Measurements from ENCODE around the gene HSD17B13. TPM values are rescaled to one million over a fixed set of nuclear protein-coding genes. Genes with fewer than 3 reads are reported as not detected.
"Not testable (repeated sequence)": the region's sequence is repeated elsewhere in the genome, so short reads cannot be mapped to it uniquely, and the experiment has no call there.

Gene HSD17B13
- polyA plus RNA-seq, 1 of the 3 experiments (the other 2 are of a cell fraction): 0.13 TPM

DNA sequence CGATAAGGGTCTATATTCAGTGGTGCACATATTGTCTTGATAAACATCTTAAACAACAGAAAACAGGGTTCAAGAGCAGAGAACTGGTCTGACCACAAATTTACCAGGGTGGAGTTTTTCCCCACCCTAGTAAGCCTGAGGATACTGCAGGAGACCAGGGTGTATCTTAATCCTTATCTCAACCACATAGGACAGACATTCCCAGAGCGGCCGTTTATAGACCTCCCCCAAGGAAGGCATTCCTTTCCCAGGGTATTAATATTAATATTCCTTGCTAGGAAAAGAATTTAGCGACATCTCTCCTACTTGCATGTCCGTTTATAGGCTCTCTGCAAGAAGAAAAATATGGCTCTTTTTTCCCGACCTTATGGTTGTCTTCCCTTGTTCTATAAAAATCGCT is 28.8 kb downstream of the HSD17B13 start:
- H3K9ac ChIP-seq; CTCF ChIA-PET; H3K27me3 ChIP-seq (ENCODE audit: insufficient read depth); H3K9me3 ChIP-seq; H3K4me2 ChIP-seq; H2AFZ ChIP-seq (ENCODE audit: low read depth); POLR2A ChIA-PET; H3K4me3 ChIP-seq (ENCODE audit: low read depth in 2 of 2, low read length in 1 of 2); H4K20me1 ChIP-seq (ENCODE audit: insufficient read depth); H3K27ac ChIP-seq (ENCODE audit: low read depth in 2 of 2, low read length in 1 of 2); H3K36me3 ChIP-seq (replicated peaks in 1 of 2; ENCODE audit: control insufficient read depth in 1 of 2, insufficient read depth in 2 of 2, low read length in 1 of 2); H3K9me2 ChIP-seq; DNase-seq; H3K4me1 ChIP-seq (ENCODE audit: control insufficient read depth in 1 of 2, insufficient read depth in 2 of 2, low read depth in 1 of 2, low read length in 1 of 2); H3K79me2 ChIP-seq (ENCODE audit: insufficient read depth); H3F3A ChIP-seq (replicated peaks; ENCODE audit: insufficient read depth): not testable (repeated sequence)
- WGBS (ENCODE audit: low lambda C conversion rate): 71% methylated on average over 7 of the region's 7 CpGs

DNA sequence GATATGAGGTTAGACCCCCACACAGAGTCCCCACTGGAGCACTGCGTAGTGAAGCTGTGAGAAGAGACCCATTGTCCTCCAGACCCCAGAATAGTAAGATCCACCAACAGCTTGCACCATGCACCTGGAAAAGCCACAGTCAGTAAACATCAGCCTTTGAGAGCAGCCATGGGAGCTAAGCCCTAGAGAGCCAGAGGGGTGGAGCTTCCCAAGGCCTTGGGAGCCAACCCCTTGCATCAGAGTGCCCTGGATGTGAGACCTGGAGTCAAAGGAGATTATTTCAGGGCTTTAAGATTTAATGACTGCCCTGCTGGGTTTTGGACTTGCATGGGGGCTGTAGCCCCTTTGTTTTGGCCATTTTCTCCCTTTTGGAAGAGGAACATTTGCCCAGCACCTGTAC is 35.7 kb downstream of the HSD17B13 start:
- Histone ChIP-seq H2AFZ (ENCODE audit: low read depth) (no peak overlapping the region), H3K9me3 (no peaks in the 10 kb centered on the region), H3K27me3 (ENCODE audit: insufficient read depth) (no peaks in the 10 kb centered on the region), H3K9ac (no peak overlapping the region), H3K4me3 (ENCODE audit: low read depth in 2 of 2, low read length in 1 of 2) (no peak overlapping the region), H3K4me2 (no peak overlapping the region), H4K20me1 (ENCODE audit: insufficient read depth) (no peaks in the 10 kb centered on the region), H3K79me2 (ENCODE audit: insufficient read depth) (no peaks in the 10 kb centered on the region), H3F3A (replicated peaks; ENCODE audit: insufficient read depth) (no peaks in the 10 kb centered on the region), H3K27ac (ENCODE audit: low read depth in 2 of 2, low read length in 1 of 2) (no peak overlapping the region), H3K36me3 (replicated peaks in 1 of 2; ENCODE audit: control insufficient read depth in 1 of 2, insufficient read depth in 2 of 2, low read length in 1 of 2) (no peaks in the 10 kb centered on the region), H3K4me1 (ENCODE audit: control insufficient read depth in 1 of 2, insufficient read depth in 2 of 2, low read depth in 1 of 2, low read length in 1 of 2) (no peaks in the 10 kb centered on the region), H3K9me2 (no peaks in the 10 kb centered on the region)
- DNase-seq: no peak
- ChIA-PET CTCF (interaction anchor here (1.3 kb wide), 1 partner anchor 9 kb away, joined by 3 read pairs; no protein-coding TSS in a partner anchor), POLR2A (no interaction called here)
- no peak for TF ChIP-seq TCF12 (IDR thresholded peaks at IDR 0.05)
- TF ChIP-seq, protein P1, sequence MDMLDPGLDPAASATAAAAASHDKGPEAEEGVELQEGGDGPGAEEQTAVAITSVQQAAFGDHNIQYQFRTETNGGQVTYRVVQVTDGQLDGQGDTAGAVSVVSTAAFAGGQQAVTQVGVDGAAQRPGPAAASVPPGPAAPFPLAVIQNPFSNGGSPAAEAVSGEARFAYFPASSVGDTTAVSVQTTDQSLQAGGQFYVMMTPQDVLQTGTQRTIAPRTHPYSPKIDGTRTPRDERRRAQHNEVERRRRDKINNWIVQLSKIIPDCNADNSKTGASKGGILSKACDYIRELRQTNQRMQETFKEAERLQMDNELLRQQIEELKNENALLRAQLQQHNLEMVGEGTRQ (IDR thresholded peaks at IDR 0.05; ENCODE audit: borderline replicate concordance, low read depth, low read length): no peak
- TF ChIP-seq FOXJ3 (CRISPR knock-in tag; IDR thresholded peaks at IDR 0.05): no peak
- TF ChIP-seq RCOR1 (IDR thresholded peaks at IDR 0.05; ENCODE audit: low read length): no peak
- no peak for TF ChIP-seq MEF2A (IDR thresholded peaks at IDR 0.05; ENCODE audit: borderline replicate concordance, low read depth)
- TF ChIP-seq GABPA (IDR thresholded peaks at IDR 0.05; ENCODE audit: low read depth): no peak
- no peak for TF ChIP-seq ELF1 (IDR thresholded peaks at IDR 0.05)
- TF ChIP-seq EZH2phosphoT487 (IDR thresholded peaks at IDR 0.05; ENCODE audit: borderline replicate concordance, low read depth): no peak
- TF ChIP-seq, protein P2, sequence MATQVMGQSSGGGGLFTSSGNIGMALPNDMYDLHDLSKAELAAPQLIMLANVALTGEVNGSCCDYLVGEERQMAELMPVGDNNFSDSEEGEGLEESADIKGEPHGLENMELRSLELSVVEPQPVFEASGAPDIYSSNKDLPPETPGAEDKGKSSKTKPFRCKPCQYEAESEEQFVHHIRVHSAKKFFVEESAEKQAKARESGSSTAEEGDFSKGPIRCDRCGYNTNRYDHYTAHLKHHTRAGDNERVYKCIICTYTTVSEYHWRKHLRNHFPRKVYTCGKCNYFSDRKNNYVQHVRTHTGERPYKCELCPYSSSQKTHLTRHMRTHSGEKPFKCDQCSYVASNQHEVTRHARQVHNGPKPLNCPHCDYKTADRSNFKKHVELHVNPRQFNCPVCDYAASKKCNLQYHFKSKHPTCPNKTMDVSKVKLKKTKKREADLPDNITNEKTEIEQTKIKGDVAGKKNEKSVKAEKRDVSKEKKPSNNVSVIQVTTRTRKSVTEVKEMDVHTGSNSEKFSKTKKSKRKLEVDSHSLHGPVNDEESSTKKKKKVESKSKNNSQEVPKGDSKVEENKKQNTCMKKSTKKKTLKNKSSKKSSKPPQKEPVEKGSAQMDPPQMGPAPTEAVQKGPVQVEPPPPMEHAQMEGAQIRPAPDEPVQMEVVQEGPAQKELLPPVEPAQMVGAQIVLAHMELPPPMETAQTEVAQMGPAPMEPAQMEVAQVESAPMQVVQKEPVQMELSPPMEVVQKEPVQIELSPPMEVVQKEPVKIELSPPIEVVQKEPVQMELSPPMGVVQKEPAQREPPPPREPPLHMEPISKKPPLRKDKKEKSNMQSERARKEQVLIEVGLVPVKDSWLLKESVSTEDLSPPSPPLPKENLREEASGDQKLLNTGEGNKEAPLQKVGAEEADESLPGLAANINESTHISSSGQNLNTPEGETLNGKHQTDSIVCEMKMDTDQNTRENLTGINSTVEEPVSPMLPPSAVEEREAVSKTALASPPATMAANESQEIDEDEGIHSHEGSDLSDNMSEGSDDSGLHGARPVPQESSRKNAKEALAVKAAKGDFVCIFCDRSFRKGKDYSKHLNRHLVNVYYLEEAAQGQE (IDR thresholded peaks at IDR 0.05; ENCODE audit: low read depth, low read length): no peak
- no peak for TF ChIP-seq MXI1 (IDR thresholded peaks at IDR 0.05; ENCODE audit: low read depth, low read length)
- TF ChIP-seq, protein P3, sequence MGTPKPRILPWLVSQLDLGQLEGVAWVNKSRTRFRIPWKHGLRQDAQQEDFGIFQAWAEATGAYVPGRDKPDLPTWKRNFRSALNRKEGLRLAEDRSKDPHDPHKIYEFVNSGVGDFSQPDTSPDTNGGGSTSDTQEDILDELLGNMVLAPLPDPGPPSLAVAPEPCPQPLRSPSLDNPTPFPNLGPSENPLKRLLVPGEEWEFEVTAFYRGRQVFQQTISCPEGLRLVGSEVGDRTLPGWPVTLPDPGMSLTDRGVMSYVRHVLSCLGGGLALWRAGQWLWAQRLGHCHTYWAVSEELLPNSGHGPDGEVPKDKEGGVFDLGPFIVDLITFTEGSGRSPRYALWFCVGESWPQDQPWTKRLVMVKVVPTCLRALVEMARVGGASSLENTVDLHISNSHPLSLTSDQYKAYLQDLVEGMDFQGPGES (IDR thresholded peaks at IDR 0.05; ENCODE audit: low read depth, low read length): no peak
- no peak for TF ChIP-seq FOXM1 (IDR thresholded peaks at IDR 0.05; ENCODE audit: low read depth)
- no peak for TF ChIP-seq CHD2 (IDR thresholded peaks at IDR 0.05; ENCODE audit: low read length, partially characterized antibody)
- WGBS (ENCODE audit: low lambda C conversion rate): 50% methylated on average over 1 of the region's 1 CpG

DNA sequence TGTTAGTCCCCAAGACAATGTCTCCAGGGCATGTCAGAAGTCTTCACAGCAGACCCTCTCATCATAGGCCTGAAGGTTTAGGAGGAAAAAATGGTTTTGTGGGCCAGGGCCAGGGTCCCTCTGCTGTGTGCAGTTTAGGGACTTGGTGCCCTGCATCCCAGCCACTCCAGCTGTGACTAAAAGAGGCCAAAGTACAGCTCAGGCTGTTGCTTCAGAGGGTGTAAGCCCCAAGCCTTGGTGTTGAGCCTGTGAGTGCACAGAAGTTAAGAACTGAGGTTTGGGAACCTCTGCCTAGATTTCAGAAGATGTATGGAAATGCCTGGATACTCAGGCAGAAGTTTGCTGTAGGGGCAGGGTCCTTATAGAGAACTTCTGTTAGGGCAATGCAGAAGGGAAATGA is 38.4 kb downstream of the HSD17B13 start:
- DNase-seq; H3F3A ChIP-seq (replicated peaks; ENCODE audit: insufficient read depth); H3K9ac ChIP-seq; POLR2A ChIA-PET; H3K79me2 ChIP-seq (ENCODE audit: insufficient read depth); H3K36me3 ChIP-seq (replicated peaks in 1 of 2; ENCODE audit: control insufficient read depth in 1 of 2, insufficient read depth in 2 of 2, low read length in 1 of 2); CTCF ChIA-PET; H3K9me2 ChIP-seq; H3K27ac ChIP-seq (ENCODE audit: low read depth in 2 of 2, low read length in 1 of 2); H2AFZ ChIP-seq (ENCODE audit: low read depth); H3K4me2 ChIP-seq; H4K20me1 ChIP-seq (ENCODE audit: insufficient read depth); H3K27me3 ChIP-seq (ENCODE audit: insufficient read depth); H3K4me1 ChIP-seq (ENCODE audit: control insufficient read depth in 1 of 2, insufficient read depth in 2 of 2, low read depth in 1 of 2, low read length in 1 of 2); H3K9me3 ChIP-seq; H3K4me3 ChIP-seq (ENCODE audit: low read depth in 2 of 2, low read length in 1 of 2): not testable (repeated sequence)
